ENCODE measurements around the gene SUGCT. TPM values are rescaled to one million over a fixed set of nuclear protein-coding genes. Genes with fewer than 3 reads are reported as not detected.
"Not testable (repeated sequence)": the region's sequence is repeated elsewhere in the genome, so short reads cannot be mapped to it uniquely, and the experiment has no call there.

Gene SUGCT
- total RNA-seq, 3 donors from 2014 or later (not counting 1 experiment from before 2014, with no cell fraction given): 0.40 to 0.59 TPM; not detected in 1

DNA sequence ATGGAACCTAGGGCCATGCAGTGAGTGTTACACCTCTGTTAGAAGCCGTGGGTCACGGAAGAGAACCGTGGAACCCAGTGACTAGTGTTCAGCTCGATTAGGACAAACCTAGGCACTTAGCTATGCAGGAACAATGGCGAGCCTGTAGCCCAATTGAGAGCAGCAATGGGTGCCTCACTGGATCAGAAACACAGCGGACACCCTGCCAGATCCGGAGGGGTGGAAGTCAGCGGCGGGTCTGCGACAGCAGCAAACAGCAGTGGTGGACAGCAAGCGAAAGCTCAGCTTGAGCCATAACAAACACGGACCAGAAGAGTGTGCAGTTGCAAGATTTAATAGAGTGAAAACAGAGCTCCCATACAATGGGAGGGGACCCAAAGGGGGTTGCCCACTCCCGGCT is 38.3 kb downstream of the SUGCT start:
- H3K36me3 Mint-ChIP-seq; H3K4me1 ChIP-seq (ENCODE audit: control insufficient read depth, insufficient read depth, low read length); intact Hi-C loops (cut with micrococcal nuclease); H3K4me1 Mint-ChIP-seq; DNase-seq; ATAC-seq; H3K36me3 ChIP-seq (ENCODE audit: control insufficient read depth, insufficient read depth, low read length); H3K27me3 ChIP-seq (ENCODE audit: control insufficient read depth, insufficient read depth, low read length); H3K4me3 Mint-ChIP-seq; H3K27ac ChIP-seq (ENCODE audit: low read length); H3K9me3 ChIP-seq (ENCODE audit: control insufficient read depth, insufficient read depth, low read length); H3K4me3 ChIP-seq (ENCODE audit: low read length); H3K9me3 Mint-ChIP-seq; H3K27ac Mint-ChIP-seq: not testable (repeated sequence)
- WGBS (ENCODE audit: insufficient coverage): 90% methylated on average over 12 of the region's 13 CpGs
- peaks cover 7 to 17% of the 10 kb centered on the region in 2 donors for H3K27me3 Mint-ChIP-seq (ENCODE audit: low read depth in 2 of 2)

DNA sequence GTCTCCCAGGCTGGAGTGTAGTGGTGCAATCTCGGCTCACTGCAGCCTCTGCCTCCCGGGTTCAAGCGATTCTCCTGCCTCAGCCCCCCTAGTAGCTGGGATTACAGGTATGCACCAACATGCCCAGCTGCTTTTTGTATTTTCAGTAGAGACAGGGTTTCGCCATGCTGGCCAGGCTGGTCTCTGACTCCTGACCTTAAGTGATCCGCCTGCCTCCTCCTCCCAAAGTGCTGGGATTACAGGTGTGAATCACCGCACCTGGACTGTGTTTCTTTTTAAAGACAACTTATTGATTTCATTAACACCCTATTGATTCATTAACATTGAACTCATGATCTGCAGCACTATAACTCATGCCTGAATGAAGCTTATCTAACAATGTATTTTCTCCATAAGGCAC is 40.5 kb downstream of the SUGCT start:
- H3K4me1 ChIP-seq (ENCODE audit: control insufficient read depth, insufficient read depth, low read length); intact Hi-C loops (cut with micrococcal nuclease); H3K4me1 Mint-ChIP-seq; H3K27me3 ChIP-seq (ENCODE audit: control insufficient read depth, insufficient read depth, low read length); H3K36me3 Mint-ChIP-seq; DNase-seq; H3K27me3 Mint-ChIP-seq (ENCODE audit: low read depth in 2 of 2); H3K27ac Mint-ChIP-seq; H3K27ac ChIP-seq (ENCODE audit: low read length); H3K9me3 ChIP-seq (ENCODE audit: control insufficient read depth, insufficient read depth, low read length); H3K36me3 ChIP-seq (ENCODE audit: control insufficient read depth, insufficient read depth, low read length); H3K4me3 ChIP-seq (ENCODE audit: low read length); H3K9me3 Mint-ChIP-seq; H3K4me3 Mint-ChIP-seq; ATAC-seq: not testable (repeated sequence)
- 88% methylated on average over 6 of the region's 6 CpGs for WGBS (ENCODE audit: insufficient coverage)

DNA sequence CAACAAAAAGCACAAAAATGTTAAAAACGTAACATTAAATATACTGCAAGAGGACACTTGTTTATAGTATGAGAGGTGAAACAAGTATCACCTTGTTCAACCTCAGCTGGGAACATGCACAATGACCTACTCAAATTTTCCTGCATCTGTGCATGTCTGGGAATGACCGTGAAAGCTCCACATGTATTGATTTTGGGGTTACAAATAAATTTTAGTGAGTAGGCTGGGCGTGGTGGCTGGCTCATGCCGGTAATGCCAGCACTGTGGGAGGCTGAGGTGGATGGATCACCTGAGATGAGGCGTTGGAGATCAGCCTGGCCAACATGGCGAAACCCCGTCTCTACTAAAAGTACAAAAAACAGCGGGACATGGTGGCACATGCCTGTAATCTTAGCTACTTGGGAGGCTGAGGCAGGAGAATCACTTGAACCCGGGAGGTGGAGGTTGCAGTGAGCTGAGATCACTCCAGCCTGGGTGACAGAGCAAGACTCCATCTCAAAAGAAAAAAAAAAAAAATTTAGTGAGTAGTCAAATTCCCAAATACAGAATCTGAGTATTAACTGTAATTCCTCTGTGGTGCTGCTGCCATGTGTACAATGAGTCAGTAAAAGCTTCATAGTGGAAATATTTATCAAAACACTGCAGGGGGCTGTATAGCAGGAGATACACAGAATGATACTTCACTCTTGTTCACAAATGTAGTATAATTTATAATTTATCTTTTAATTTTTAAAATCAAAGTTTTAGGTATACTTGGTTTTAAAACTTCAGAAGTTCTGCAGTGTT is 41.1 kb downstream of the SUGCT start:
- ATAC-seq (no peak), DNase-seq (no peak)
- H3K36me3 ChIP-seq (ENCODE audit: control insufficient read depth, insufficient read depth, low read length): no peaks in the 10 kb centered on the region
- no peak overlapping the region for H3K27ac Mint-ChIP-seq
- H3K4me1 ChIP-seq (ENCODE audit: control insufficient read depth, insufficient read depth, low read length): no peaks in the 10 kb centered on the region
- H3K4me3 ChIP-seq (ENCODE audit: low read length): no peak overlapping the region
- H3K27me3 Mint-ChIP-seq (ENCODE audit: low read depth in 2 of 2): peaks cover 7 to 8% of the 10 kb centered on the region in 2 donors
- H3K27me3 ChIP-seq (ENCODE audit: control insufficient read depth, insufficient read depth, low read length): no peaks in the 10 kb centered on the region
- no peaks in the 10 kb centered on the region for H3K9me3 Mint-ChIP-seq
- no peak overlapping the region for H3K4me3 Mint-ChIP-seq
- H3K4me1 Mint-ChIP-seq: no peaks in the 10 kb centered on the region
- H3K9me3 ChIP-seq (ENCODE audit: control insufficient read depth, insufficient read depth, low read length): no peaks in the 10 kb centered on the region
- 90% methylated on average over 9 of the region's 9 CpGs for WGBS (ENCODE audit: insufficient coverage)
- intact Hi-C loops (cut with micrococcal nuclease): no loop called here
- no peaks in the 10 kb centered on the region for H3K36me3 Mint-ChIP-seq
- no peak overlapping the region for H3K27ac ChIP-seq (ENCODE audit: low read length)
- TF ChIP-seq, protein P1, sequence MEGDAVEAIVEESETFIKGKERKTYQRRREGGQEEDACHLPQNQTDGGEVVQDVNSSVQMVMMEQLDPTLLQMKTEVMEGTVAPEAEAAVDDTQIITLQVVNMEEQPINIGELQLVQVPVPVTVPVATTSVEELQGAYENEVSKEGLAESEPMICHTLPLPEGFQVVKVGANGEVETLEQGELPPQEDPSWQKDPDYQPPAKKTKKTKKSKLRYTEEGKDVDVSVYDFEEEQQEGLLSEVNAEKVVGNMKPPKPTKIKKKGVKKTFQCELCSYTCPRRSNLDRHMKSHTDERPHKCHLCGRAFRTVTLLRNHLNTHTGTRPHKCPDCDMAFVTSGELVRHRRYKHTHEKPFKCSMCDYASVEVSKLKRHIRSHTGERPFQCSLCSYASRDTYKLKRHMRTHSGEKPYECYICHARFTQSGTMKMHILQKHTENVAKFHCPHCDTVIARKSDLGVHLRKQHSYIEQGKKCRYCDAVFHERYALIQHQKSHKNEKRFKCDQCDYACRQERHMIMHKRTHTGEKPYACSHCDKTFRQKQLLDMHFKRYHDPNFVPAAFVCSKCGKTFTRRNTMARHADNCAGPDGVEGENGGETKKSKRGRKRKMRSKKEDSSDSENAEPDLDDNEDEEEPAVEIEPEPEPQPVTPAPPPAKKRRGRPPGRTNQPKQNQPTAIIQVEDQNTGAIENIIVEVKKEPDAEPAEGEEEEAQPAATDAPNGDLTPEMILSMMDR (IDR thresholded peaks at IDR 0.05): no peak

DNA sequence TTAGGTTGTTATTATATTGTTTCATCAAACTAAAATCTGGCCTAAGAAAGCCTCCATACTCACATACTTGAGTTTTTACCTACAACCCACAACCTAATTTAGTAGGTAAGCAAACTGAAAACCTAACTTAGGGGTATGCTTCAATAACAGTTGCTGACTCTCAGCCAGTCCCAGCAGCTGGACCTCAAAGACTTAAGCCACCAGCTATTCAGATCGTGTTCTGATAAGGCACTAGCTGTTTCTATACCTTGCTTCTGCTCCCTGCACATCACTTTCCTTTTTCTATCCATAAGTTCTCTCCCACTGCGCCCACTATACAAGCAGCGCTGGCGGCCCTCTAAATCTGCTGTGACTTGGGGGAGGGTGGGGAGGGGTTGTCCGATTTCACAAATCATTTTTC is 42.3 kb downstream of the SUGCT start:
- Histone ChIP-seq H3K4me1 (ENCODE audit: control insufficient read depth, insufficient read depth, low read length) (no peaks in the 10 kb centered on the region), H3K36me3 (ENCODE audit: control insufficient read depth, insufficient read depth, low read length) (no peaks in the 10 kb centered on the region), H3K27me3 (ENCODE audit: control insufficient read depth, insufficient read depth, low read length) (no peaks in the 10 kb centered on the region), H3K27ac (ENCODE audit: low read length) (no peak overlapping the region), H3K9me3 (ENCODE audit: control insufficient read depth, insufficient read depth, low read length) (no peaks in the 10 kb centered on the region), H3K4me3 (ENCODE audit: low read length) (no peak overlapping the region)
- DNase-seq (no peak), ATAC-seq (no peak)
- 37% methylated on average over 1 of the region's 5 CpGs for WGBS (ENCODE audit: insufficient coverage)
- TF ChIP-seq, protein P1 (IDR thresholded peaks at IDR 0.05): no peak
- Mint-ChIP-seq H3K9me3 (no peaks in the 10 kb centered on the region), H3K27ac (no peak overlapping the region), H3K36me3 (no peaks in the 10 kb centered on the region), H3K27me3 (ENCODE audit: low read depth in 2 of 2) (peaks cover 5 to 7% of the 10 kb centered on the region in 2 donors), H3K4me1 (no peaks in the 10 kb centered on the region), H3K4me3 (no peak overlapping the region)
- intact Hi-C loops (cut with micrococcal nuclease): no loop called here
